HG02973 (cell line): Measurements from ENCODE around the gene DDX41.
"Not testable (repeated sequence)": the region's sequence is repeated elsewhere in the genome, so short reads cannot be mapped to it uniquely, and the experiment has no call there.

Source experiments
- ATAC-seq: cut with Tn5 transposase; IDR thresholded peaks from one replicate; pipeline ENCODE4 v1.9.1; 2021; ENCODE audit warnings: moderate library complexity; ENCODE audit not compliant: unreplicated experiment

The DDX41 gene

GRCh38 chr5:177516601-177517568 lies at the start of gene DDX41:
Gene DDX41, minus strand, starts transcription at chr5:177516961. Its CDS starts 16 bp downstream, at chr5:177516945.
- peak; percentile 57 for ATAC-seq

GRCh38 chr5:177565046-177565445 lies 48.3 kb upstream of the DDX41 start:
- ATAC-seq: no peak

GRCh38 chr5:177559446-177559941 lies 42.7 kb upstream of the DDX41 start:
- ATAC-seq: not testable (repeated sequence)

- no peak for ATAC-seq
Measured at GRCh38 chr5:177557796-177558195, 41.0 kb upstream of the DDX41 start.

- no peak for ATAC-seq
Measured at GRCh38 chr5:177557041-177557647, 40.4 kb upstream of the DDX41 start.

- no peak for ATAC-seq
Measured at GRCh38 chr5:177555665-177556064, 38.9 kb upstream of the DDX41 start.

- no peak for ATAC-seq
Measured at GRCh38 chr5:177555228-177555627, 38.5 kb upstream of the DDX41 start.

- ATAC-seq: peak; percentile 85
Measured at GRCh38 chr5:177554474-177555111, 37.8 kb upstream of the DDX41 start, which contains the start of gene FAM193B. Gene FAM193B, minus strand, starts transcription at chr5:177554563. Its CDS starts 105 bp downstream, at chr5:177554458.

- ATAC-seq: peak; percentile 30
Measured at GRCh38 chr5:177553671-177554429, 37.1 kb upstream of the DDX41 start.

GRCh38 chr5:177552839-177553455 lies 36.2 kb upstream of the DDX41 start:
- no peak for ATAC-seq

- no peak for ATAC-seq
Measured at GRCh38 chr5:177550122-177550521, 33.4 kb upstream of the DDX41 start.

- ATAC-seq: no peak
Measured at GRCh38 chr5:177548495-177548894, 31.7 kb upstream of the DDX41 start.

GRCh38 chr5:177547736-177548135 lies 31.0 kb upstream of the DDX41 start:
- ATAC-seq: no peak

- ATAC-seq: no peak
Measured at GRCh38 chr5:177546258-177546741, 29.5 kb upstream of the DDX41 start.

GRCh38 chr5:177545487-177546257 lies 28.9 kb upstream of the DDX41 start:
- no peak for ATAC-seq

- ATAC-seq: no peak
Measured at GRCh38 chr5:177542816-177543465, 26.2 kb upstream of the DDX41 start.

- ATAC-seq: no peak
Measured at GRCh38 chr5:177540438-177540837, 23.7 kb upstream of the DDX41 start.

- ATAC-seq: no peak
Measured at GRCh38 chr5:177539411-177539810, 22.6 kb upstream of the DDX41 start.

- ATAC-seq: no peak
Measured at GRCh38 chr5:177538876-177539275, 22.1 kb upstream of the DDX41 start.
